ENCODE measurements around the gene ASB10.

Gene ASB10

GRCh38 chr7:151134743-151135524 lies 52.1 kb downstream of the ASB10 start:
- no peak for DNase-seq

- DNase-seq = no peak
Measured at GRCh38 chr7:151133986-151134742, 52.9 kb downstream of the ASB10 start.

- no peak for DNase-seq
Measured at GRCh38 chr7:151133266-151133985, 53.6 kb downstream of the ASB10 start.

- no peak for DNase-seq
Measured at GRCh38 chr7:151132461-151133205, 54.4 kb downstream of the ASB10 start.

GRCh38 chr7:151131592-151132293 lies 55.3 kb downstream of the ASB10 start:
- DNase-seq = no peak

- no peak for DNase-seq
Measured at GRCh38 chr7:151131224-151131591, 55.8 kb downstream of the ASB10 start.

GRCh38 chr7:151130741-151131157 lies 56.3 kb downstream of the ASB10 start:
- no peak for DNase-seq

- no peak for DNase-seq
Measured at GRCh38 chr7:151129960-151130591, 57.0 kb downstream of the ASB10 start.

GRCh38 chr7:151129117-151129959 lies 57.7 kb downstream of the ASB10 start:
- DNase-seq = no peak

- DNase-seq = no peak
Measured at GRCh38 chr7:151128716-151129115, 58.3 kb downstream of the ASB10 start.

- DNase-seq = no peak
Measured at GRCh38 chr7:151128144-151128543, 58.9 kb downstream of the ASB10 start.

- DNase-seq = no peak
Measured at GRCh38 chr7:151126491-151127137, 60.4 kb downstream of the ASB10 start.

GRCh38 chr7:151125846-151126481 lies 61.1 kb downstream of the ASB10 start:
- DNase-seq = no peak

Data from NCI-H2029 (cell line).